ENCODE measurements around the gene AGPS. TPM values are rescaled to one million over a fixed set of nuclear protein-coding genes. Genes with fewer than 3 reads are reported as not detected.
A peak's percentile ranks its signal among the peaks of the same experiment; 100 is the strongest.

AGPS gene
- total and polyA plus RNA-seq, 2 of the 13 experiments (the other 11 are each of a cell fraction or from before 2014, with no cell fraction given), result 39.4 to 99.0 TPM

- TF ChIP-seq KAT8 (CRISPR knock-in tag; IDR thresholded peaks at IDR 0.05), result peak; percentile 88
- TF ChIP-seq PAXIP1 (CRISPR knock-in tag; conservative IDR thresholded peaks at IDR 0.05), result 0 out of 2 replicates have a peak, but pooled peaks have one; percentile 10
- TF ChIP-seq ZSCAN30 (CRISPR knock-in tag; IDR thresholded peaks at IDR 0.05), result peak; percentile 84; the same call in 1 of the 2 replicates
- TF ChIP-seq KLF9 (CRISPR knock-in tag; IDR thresholded peaks at IDR 0.05; ENCODE audit: low read depth), result 0 out of 2 replicates have a peak, but pooled peaks have one; percentile 18
- peak; percentile 91 for TF ChIP-seq ZMYM2 (CRISPR knock-in tag; IDR thresholded peaks at IDR 0.05)
- no peak for TF ChIP-seq U2AF2 (IDR thresholded peaks at IDR 0.05; ENCODE audit: low read depth, low read length)
- TF ChIP-seq RBM39 (IDR thresholded peaks at IDR 0.05; ENCODE audit: low read depth, low read length, poor library complexity, severe bottlenecking), result peak; percentile 85
- no peak for TF ChIP-seq ZNF564 (CRISPR knock-in tag; IDR thresholded peaks at IDR 0.05)
- TF ChIP-seq ELF4 (CRISPR knock-in tag; IDR thresholded peaks at IDR 0.05; ENCODE audit: borderline replicate concordance), result peak; percentile 99
- TF ChIP-seq ZNF550 (CRISPR knock-in tag; IDR thresholded peaks at IDR 0.05; ENCODE audit: borderline replicate concordance), result no peak
- peak; percentile 87 for TF ChIP-seq RFX5 (IDR thresholded peaks at IDR 0.05; ENCODE audit: low read depth, low read length)
- no peak for TF ChIP-seq RAD51 (IDR thresholded peaks at IDR 0.05; ENCODE audit: borderline replicate concordance)
- TF ChIP-seq PRDM10 (CRISPR knock-in tag; IDR thresholded peaks at IDR 0.05; ENCODE audit: low read depth), result peak; percentile 75
- TF ChIP-seq AKAP8 (CRISPR knock-in tag; IDR thresholded peaks at IDR 0.05), result 0 out of 2 replicates have a peak, but pooled peaks have one; percentile 84
- TF ChIP-seq ZNF414 (CRISPR knock-in tag; IDR thresholded peaks at IDR 0.05), result peak; percentile 76
- TF ChIP-seq ZNF235 (CRISPR knock-in tag; IDR thresholded peaks at IDR 0.05; ENCODE audit: borderline replicate concordance), result peak; percentile 18; the same call in 1 of the 2 replicates
- TF ChIP-seq ZNF780A (CRISPR knock-in tag; IDR thresholded peaks at IDR 0.05), result no peak
These were observed 160.0 kb downstream of the AGPS start (continued) for GRCh38 chr2:177552422-177553175.
